ENCODE measurements around the gene UMPS.

UMPS gene

DNA sequence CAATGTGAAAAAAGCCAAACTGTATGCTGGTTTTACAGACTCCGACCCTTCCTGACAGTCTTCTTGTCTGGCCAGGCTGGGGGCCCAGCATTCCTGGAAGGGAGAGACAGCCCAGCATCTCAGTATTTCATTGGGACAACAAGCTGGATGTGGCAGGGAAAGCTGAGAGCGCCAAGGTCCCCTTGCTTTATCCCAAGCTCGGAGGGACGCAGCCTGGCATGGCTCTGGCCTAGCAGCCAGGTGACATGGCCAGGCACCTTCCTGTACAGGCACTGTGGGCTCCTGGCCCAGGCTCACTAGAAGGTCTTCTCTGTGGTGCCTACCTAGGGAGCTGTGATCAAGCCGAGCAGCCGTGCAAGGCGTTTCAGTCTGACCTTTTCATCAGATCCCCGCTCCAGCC, 33.0 kb downstream of the UMPS start:
- no peak for DNase-seq (ENCODE audit: low read depth in 2 of 2)

DNA sequence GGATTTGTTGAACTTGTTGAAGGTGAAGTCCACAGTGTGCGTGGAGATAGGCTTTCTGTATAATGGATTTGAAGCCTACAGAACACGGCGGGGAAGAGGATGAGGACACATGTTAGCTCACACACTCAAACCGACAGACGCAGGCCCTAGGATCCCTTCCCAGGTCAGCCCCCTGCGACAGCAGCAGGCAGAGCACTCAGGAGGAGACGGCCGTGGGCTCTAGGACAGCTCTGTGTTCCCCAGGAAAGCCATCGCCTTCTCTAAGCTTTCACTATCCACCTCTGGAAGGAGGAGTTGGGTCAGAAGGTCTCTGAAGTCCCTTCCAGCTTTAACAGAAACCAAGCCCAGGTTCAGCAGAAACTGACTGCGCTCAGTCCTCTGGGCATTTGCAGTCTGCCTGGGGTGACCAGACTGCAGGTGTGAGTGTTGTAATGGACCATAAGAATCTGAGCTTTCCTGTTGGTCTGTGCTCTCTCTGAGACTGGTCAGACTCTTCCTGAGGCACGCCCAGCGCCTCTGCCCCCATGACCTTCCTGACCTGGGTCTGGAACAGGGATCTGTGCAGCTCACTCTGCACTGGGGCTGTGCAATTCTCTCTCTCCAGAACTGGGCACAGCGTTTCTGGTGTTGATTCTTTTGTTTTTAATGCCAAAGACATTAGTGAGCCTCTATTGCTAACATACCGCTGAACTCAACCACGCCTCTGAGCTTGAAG, 33.5 kb downstream of the UMPS start:
- DNase-seq (ENCODE audit: low read depth in 2 of 2), result no peak

GRCh38 chr3:124764746-124765145, 34.5 kb downstream of the UMPS start:
- DNase-seq (ENCODE audit: low read depth in 2 of 2), result no peak

- no peak for DNase-seq (ENCODE audit: low read depth in 2 of 2)
Observed at GRCh38 chr3:124765197-124765840, 35.1 kb downstream of the UMPS start.

DNA sequence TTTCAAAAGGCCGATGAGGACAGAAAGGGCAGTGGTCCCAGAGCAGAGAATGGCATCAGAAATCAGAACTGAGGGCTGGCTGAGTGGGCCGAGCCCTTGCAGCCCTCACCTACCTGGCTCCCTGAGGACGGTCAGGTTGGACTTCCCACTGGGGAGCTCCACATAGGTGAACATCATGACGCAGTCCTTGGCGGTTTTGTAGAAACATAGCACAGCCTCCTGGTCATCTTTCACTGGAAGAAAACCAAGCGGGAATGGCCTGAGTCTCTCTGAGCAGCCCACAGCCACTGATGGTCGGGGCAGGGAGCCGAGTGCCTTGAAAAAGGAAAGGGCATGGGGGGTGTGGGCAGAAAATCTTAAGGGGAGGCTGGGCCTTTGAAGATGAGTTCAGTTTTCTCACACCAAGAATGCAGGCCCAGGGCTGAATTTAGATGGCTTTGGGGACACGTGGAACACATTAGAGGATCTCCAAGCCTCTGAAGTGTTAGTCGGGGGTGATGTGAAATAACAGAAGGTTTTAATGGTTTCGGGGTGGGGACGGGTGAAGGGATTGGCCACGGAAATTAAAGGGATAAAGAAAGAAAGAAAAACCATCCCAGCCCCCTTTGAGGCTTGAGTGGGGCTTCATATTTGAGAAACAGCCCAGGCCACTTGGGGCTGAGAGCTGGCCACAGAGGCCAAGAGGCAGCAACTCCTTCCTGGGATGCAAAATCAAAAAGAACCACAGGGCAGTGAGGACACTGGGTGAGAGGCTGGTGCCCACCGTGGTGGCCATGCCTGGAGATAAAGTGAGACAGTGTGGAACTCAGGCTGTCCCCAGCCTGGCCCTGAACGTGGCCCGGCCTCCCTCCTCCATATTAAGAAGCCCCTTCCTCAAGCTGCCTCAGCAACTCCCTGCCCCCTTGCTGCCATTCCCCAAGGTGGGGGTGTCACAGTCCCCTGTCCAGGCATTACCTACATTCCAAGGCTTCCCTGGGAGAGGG, 36.2 kb downstream of the UMPS start:
- no peak for DNase-seq (ENCODE audit: low read depth in 2 of 2)

DNA sequence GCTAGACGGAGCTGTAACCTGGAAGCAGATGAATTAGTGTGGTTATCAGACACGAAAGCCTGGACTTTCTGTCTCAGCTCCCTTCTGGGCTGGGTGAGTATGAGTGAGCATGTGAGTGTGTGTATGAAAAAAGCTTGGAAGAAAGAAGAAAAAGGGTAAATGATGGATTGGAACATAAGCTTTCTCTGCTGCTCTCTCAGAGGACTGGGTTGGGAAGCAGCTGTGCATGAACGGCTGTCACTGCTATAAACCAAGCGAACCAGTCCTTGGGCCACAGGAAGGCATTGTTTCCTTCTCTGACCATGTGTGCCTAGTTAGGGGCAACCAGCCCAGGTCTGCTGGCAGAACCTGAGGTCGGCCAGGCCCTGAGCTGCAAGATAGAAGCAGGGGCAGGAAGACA, 37.0 kb downstream of the UMPS start:
- DNase-seq (ENCODE audit: low read depth in 2 of 2), result no peak

GRCh38 chr3:124767691-124768090, 37.4 kb downstream of the UMPS start:
- DNase-seq (ENCODE audit: low read depth in 2 of 2), result no peak

DNA sequence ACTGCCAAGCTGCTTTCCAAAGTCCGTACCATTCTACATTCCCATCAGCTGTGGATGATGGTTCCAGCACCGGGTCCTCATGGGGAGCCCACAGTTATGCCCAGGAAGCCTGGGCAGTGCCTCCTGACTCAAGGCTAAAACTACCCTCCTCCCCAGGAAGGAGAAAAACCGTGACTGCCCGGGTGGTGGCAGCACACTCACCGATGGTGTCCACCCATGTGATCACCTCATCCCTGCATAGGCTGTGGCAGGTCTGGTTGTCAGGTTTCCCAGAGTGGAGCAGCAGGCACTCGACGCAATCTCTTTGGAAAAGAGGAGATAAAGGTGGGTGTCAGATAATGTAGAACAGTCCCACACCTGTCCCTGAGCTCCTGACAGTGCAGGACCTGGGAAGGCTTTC, 38.6 kb downstream of the UMPS start:
- DNase-seq (ENCODE audit: low read depth in 2 of 2), result no peak

GRCh38 chr3:124769462-124769861, 39.2 kb downstream of the UMPS start:
- DNase-seq (ENCODE audit: low read depth in 2 of 2), result no peak

DNA sequence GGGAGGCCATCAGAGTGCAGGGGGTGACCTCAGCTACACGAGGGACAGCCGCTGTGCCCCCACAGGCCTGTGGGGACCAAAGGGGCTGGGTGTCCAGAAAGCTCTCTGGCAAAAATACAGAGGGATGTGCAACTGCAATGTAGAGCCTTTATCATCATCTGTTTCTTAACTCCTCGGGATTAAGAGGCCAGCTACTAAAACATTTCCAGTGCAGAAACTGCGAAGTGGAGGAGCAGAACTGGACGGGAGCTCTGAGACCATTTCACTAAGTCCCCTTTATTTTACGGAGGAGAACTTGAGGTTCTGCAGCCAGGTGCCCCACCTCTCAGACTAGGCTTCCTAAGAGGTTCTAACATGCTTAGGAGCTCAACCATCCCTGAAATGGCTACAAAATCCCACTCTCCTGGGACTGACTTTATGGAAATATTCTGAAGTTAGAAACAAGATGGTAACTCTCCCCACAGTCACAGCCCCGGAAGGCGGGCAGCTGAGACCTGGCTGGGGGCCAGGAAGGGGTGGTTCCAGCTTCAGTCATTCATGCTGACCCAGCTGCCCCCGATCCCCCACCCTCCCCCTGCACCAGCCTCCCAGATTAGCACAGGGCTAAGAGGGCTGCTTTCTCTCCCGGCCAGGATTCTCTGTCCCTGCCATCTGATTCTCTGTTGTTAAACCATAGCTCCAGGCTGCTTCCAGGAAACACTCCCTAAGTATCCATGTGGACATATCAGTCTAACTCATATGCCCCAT, 40.3 kb downstream of the UMPS start:
- no peak for DNase-seq (ENCODE audit: low read depth in 2 of 2)

DNA sequence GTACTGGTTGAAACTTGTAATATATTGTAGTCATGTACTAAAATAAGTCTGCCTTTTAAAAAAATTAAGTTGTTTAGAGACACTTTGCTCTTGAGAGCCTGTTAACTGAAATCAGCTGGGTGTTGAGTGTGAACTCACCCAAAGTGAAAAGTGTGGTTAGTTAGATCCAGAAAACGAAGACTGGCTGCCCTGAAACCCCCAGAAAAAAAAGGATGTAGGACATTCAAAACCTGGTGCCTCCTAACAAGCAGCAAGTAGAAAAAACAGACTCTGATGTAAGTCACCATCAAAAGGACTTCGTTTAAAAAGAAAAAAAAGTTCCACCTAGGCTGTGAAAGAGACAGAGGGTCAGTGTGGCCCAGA, 40.8 kb downstream of the UMPS start:
- DNase-seq (ENCODE audit: low read depth in 2 of 2), result no peak

DNA sequence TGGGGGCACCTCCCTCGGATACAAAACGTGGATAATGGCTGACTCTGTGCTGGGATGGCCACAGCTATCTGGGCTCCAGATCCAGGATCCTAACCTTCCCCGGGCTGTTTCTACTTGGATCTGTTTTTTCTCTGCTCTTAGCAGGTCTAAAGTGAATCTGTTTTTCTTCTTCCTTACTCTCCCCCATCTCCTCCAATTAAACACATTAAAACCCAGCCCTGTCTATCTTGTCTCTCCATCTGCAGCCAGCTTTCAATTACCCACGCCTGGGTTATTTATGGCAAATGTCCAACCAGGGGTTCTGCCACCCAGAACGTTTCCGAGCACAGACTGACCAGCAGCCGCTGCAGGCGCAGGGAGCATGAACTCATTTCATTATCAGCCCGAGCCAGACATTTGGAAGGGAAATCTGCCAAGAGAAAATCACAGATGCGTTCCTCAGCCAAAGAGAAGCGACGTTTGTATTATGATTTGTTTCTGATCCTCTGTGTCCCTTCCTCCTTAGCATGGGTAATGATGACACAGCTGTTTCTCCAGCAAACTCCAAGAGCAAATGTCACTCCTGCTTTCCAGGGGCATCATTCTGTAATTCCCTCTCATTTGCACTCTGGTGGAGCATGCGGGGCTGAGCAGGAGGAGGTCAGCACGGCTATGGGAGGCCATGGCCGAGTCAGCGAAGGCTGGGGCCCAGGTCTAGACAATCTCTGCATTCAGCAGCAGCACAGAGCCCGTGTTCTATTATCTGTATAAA, 42.0 kb downstream of the UMPS start:
- no peak for DNase-seq (ENCODE audit: low read depth in 2 of 2)

- no peak for DNase-seq (ENCODE audit: low read depth in 2 of 2)
Observed at GRCh38 chr3:124773351-124774326, 43.4 kb downstream of the UMPS start.

DNA sequence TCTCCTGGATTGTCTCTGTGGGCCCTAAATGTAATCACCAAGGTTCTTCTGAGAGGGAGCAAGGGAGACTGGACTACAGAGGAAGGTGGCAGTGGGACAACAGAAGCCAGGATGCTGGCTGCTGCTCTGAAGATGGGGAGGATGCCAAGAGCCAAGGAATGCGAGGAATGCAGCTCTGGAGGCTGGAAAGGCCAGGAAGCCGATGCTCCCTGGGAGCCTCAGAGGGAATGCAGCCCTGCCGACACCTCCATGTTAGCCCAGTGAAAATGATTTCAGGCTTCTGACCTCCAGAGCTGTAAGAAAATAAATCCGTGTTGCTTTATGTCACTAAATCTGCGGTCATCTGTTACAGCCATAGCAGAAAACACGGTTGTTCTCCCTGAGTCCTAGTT, 44.1 kb downstream of the UMPS start:
- no peak for DNase-seq (ENCODE audit: low read depth in 2 of 2)

DNA sequence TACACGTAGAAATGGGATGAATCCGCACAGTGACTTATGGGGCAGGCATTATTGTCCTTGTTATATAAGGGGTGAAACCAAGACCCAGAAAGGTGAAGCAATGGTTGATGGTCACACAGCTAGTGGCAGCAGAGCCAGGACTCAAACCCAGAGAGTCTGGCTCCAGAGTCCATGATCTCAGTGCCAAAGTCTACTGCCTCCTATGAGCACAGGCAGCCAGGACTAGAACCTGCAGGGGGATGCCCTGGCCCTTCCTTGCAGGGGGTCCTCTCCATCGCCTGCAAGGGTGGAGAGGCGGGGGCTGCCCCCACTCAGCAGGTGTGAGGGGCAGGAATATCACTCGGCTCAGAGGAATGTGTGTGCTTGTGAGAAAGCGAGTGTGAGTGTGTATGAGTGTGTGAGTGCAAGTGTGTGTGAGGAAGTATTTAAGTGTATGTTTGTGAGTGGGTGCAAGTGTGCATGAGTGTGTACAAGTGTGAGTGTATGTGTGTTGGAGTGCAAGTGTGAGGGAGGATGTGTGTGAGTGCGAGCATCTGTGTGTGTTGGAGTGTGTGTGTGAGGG, 44.7 kb downstream of the UMPS start:
- no peak for DNase-seq (ENCODE audit: low read depth in 2 of 2)

DNA sequence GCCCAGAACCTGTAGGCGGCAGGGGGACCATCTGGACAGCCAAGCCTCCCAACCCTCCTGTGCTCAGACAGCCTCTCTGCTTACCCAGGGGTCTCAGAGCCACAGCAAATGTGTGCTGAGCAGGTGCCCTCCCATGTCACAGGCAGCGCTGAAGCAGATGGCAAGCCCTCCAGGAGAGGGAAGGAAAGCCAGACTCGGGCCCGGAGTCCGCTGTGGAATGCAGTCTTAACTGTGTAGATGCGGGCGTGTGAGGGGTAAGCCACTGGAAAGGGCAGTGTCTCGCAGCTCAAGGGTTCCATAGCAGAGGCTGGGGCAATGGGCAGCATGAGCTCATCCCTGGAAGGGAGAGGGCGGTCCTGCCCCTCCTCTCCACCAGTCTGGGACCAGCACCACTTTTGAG, 45.6 kb downstream of the UMPS start:
- no peak for DNase-seq (ENCODE audit: low read depth in 2 of 2)

GRCh38 chr3:124776856-124777255, 46.6 kb downstream of the UMPS start:
- DNase-seq (ENCODE audit: low read depth in 2 of 2), result no peak

- no peak for DNase-seq (ENCODE audit: low read depth in 2 of 2)
Observed at GRCh38 chr3:124777762-124778470, 47.7 kb downstream of the UMPS start.

DNA sequence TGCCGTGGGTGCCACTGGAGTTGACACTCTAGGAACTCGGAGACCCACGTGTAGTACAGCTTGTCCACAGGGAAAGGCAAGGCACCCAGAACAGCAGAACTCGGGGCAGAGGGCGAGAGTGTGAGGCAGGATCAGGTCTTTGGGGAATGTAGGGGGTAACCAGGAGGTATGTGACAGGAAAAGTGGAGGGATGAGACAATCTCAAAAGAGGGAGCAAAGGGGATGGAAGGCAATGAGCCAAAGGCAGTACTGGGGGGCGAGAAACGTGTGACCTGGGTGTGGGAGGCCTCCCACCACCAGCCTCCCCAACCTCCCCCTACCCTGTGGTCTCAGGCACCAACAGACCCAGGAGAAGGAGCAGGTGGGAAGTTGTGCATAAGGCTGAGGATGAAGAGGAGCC, 48.9 kb downstream of the UMPS start:
- no peak for DNase-seq (ENCODE audit: low read depth in 2 of 2)
